GM18505 (cell line): ENCODE measurements around the gene OSBPL9.

Experiments used
- ATAC-seq: cut with Tn5 transposase; IDR thresholded peaks from one replicate; pipeline ENCODE4 v1.9.1; 2021; ENCODE audit not compliant: unreplicated experiment
- POLR2A ChIP-seq: IDR thresholded peaks from 4 replicates; pipeline ENCODE4 v1.6.1; 2011; ENCODE audit warnings: borderline replicate concordance; ENCODE audit not compliant: insufficient read depth, insufficient read length; ENCODE audit errors: extremely low read depth

OSBPL9 gene

GRCh38 chr1:51620470-51620869, 3.6 kb downstream of the OSBPL9 start:
- no peak for TF ChIP-seq POLR2A
- ATAC-seq = no peak

GRCh38 chr1:51621161-51621560, 4.3 kb downstream of the OSBPL9 start:
- no peak for TF ChIP-seq POLR2A
- ATAC-seq = no peak

- TF ChIP-seq POLR2A = no peak
- no peak for ATAC-seq
Measured at GRCh38 chr1:51621841-51622454, 5.1 kb downstream of the OSBPL9 start.

- no peak for ATAC-seq
- TF ChIP-seq POLR2A = no peak
Measured at GRCh38 chr1:51622455-51622913, 5.6 kb downstream of the OSBPL9 start.

- no peak for ATAC-seq
- no peak for TF ChIP-seq POLR2A
Measured at GRCh38 chr1:51623025-51623424, 6.1 kb downstream of the OSBPL9 start.

- no peak for ATAC-seq
- TF ChIP-seq POLR2A = no peak
Measured at GRCh38 chr1:51623450-51623849, 6.6 kb downstream of the OSBPL9 start.

GRCh38 chr1:51624855-51625254, 8.0 kb downstream of the OSBPL9 start:
- ATAC-seq = no peak

GRCh38 chr1:51627672-51628071, 10.8 kb downstream of the OSBPL9 start:
- no peak for TF ChIP-seq POLR2A
- ATAC-seq = no peak

More at GRCh38 chr1:51624855-51625254, 8.0 kb downstream of the OSBPL9 start:
- TF ChIP-seq POLR2A = no peak

- TF ChIP-seq POLR2A = no peak
- ATAC-seq = no peak
Measured at GRCh38 chr1:51628715-51629590, 12.1 kb downstream of the OSBPL9 start.

GRCh38 chr1:51629918-51630317, 13.0 kb downstream of the OSBPL9 start:
- no peak for TF ChIP-seq POLR2A
- no peak for ATAC-seq

GRCh38 chr1:51630393-51630792, 13.5 kb downstream of the OSBPL9 start:
- no peak for TF ChIP-seq POLR2A
- ATAC-seq = no peak

GRCh38 chr1:51630922-51631321, 14.0 kb downstream of the OSBPL9 start:
- TF ChIP-seq POLR2A = no peak

GRCh38 chr1:51631747-51632146, 14.9 kb downstream of the OSBPL9 start:
- ATAC-seq = no peak
- no peak for TF ChIP-seq POLR2A

More at GRCh38 chr1:51630922-51631321, 14.0 kb downstream of the OSBPL9 start:
- no peak for ATAC-seq

GRCh38 chr1:51634618-51635017, 17.7 kb downstream of the OSBPL9 start:
- no peak for TF ChIP-seq POLR2A
- ATAC-seq = no peak

GRCh38 chr1:51635615-51636014, 18.7 kb downstream of the OSBPL9 start:
- ATAC-seq = no peak
- no peak for TF ChIP-seq POLR2A

GRCh38 chr1:51636191-51636590, 19.3 kb downstream of the OSBPL9 start:
- TF ChIP-seq POLR2A = no peak
- ATAC-seq = no peak
